Measurements from ENCODE around the gene SIN3B. TPM values are rescaled to one million over a fixed set of nuclear protein-coding genes. Genes with fewer than 3 reads are reported as not detected.

Gene SIN3B
- total and polyA plus RNA-seq, 9 of the 15 experiments (the other 6 are each of a cell fraction or from before 2014, with no cell fraction given), result 0.51 to 34.2 (median 14.3) TPM

DNA sequence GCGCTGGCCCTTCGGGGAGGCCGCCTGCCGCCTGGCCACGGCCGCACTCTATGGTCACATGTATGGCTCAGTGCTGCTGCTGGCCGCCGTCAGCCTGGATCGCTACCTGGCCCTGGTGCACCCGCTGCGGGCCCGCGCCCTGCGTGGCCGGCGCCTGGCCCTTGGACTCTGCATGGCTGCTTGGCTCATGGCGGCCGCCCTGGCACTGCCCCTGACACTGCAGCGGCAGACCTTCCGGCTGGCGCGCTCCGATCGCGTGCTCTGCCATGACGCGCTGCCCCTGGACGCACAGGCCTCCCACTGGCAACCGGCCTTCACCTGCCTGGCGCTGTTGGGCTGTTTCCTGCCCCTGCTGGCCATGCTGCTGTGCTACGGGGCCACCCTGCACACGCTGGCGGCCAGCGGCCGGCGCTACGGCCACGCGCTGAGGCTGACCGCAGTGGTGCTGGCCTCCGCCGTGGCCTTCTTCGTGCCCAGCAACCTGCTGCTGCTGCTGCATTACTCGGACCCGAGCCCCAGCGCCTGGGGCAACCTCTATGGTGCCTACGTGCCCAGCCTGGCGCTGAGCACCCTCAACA, 60.8 kb downstream of the SIN3B start (continued):
- TF ChIP-seq, protein P1, sequence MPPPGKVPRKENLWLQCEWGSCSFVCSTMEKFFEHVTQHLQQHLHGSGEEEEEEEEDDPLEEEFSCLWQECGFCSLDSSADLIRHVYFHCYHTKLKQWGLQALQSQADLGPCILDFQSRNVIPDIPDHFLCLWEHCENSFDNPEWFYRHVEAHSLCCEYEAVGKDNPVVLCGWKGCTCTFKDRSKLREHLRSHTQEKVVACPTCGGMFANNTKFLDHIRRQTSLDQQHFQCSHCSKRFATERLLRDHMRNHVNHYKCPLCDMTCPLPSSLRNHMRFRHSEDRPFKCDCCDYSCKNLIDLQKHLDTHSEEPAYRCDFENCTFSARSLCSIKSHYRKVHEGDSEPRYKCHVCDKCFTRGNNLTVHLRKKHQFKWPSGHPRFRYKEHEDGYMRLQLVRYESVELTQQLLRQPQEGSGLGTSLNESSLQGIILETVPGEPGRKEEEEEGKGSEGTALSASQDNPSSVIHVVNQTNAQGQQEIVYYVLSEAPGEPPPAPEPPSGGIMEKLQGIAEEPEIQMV (tag; conservative IDR thresholded peaks at IDR 0.05; ENCODE audit: low read depth), result no peak
- TF ChIP-seq, protein P2, sequence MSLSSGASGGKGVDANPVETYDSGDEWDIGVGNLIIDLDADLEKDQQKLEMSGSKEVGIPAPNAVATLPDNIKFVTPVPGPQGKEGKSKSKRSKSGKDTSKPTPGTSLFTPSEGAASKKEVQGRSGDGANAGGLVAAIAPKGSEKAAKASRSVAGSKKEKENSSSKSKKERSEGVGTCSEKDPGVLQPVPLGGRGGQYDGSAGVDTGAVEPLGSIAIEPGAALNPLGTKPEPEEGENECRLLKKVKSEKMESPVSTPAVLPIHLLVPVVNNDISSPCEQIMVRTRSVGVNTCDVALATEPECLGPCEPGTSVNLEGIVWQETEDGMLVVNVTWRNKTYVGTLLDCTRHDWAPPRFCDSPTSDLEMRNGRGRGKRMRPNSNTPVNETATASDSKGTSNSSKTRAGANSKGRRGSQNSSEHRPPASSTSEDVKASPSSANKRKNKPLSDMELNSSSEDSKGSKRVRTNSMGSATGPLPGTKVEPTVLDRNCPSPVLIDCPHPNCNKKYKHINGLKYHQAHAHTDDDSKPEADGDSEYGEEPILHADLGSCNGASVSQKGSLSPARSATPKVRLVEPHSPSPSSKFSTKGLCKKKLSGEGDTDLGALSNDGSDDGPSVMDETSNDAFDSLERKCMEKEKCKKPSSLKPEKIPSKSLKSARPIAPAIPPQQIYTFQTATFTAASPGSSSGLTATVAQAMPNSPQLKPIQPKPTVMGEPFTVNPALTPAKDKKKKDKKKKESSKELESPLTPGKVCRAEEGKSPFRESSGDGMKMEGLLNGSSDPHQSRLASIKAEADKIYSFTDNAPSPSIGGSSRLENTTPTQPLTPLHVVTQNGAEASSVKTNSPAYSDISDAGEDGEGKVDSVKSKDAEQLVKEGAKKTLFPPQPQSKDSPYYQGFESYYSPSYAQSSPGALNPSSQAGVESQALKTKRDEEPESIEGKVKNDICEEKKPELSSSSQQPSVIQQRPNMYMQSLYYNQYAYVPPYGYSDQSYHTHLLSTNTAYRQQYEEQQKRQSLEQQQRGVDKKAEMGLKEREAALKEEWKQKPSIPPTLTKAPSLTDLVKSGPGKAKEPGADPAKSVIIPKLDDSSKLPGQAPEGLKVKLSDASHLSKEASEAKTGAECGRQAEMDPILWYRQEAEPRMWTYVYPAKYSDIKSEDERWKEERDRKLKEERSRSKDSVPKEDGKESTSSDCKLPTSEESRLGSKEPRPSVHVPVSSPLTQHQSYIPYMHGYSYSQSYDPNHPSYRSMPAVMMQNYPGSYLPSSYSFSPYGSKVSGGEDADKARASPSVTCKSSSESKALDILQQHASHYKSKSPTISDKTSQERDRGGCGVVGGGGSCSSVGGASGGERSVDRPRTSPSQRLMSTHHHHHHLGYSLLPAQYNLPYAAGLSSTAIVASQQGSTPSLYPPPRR (CRISPR knock-in tag; IDR thresholded peaks at IDR 0.05; ENCODE audit: borderline replicate concordance), result no peak; the same call in 1 of the 2 replicates
- TF ChIP-seq, protein P3, sequence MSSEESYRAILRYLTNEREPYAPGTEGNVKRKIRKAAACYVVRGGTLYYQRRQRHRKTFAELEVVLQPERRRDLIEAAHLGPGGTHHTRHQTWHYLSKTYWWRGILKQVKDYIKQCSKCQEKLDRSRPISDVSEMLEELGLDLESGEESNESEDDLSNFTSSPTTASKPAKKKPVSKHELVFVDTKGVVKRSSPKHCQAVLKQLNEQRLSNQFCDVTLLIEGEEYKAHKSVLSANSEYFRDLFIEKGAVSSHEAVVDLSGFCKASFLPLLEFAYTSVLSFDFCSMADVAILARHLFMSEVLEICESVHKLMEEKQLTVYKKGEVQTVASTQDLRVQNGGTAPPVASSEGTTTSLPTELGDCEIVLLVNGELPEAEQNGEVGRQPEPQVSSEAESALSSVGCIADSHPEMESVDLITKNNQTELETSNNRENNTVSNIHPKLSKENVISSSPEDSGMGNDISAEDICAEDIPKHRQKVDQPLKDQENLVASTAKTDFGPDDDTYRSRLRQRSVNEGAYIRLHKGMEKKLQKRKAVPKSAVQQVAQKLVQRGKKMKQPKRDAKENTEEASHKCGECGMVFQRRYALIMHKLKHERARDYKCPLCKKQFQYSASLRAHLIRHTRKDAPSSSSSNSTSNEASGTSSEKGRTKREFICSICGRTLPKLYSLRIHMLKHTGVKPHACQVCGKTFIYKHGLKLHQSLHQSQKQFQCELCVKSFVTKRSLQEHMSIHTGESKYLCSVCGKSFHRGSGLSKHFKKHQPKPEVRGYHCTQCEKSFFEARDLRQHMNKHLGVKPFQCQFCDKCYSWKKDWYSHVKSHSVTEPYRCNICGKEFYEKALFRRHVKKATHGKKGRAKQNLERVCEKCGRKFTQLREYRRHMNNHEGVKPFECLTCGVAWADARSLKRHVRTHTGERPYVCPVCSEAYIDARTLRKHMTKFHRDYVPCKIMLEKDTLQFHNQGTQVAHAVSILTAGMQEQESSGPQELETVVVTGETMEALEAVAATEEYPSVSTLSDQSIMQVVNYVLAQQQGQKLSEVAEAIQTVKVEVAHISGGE (CRISPR knock-in tag; IDR thresholded peaks at IDR 0.05), result no peak
- peak; percentile 9; the same call in 1 of the 2 replicates for TF ChIP-seq JUN (IDR thresholded peaks at IDR 0.05; ENCODE audit: borderline replicate concordance, low read depth, low read length)
- 0 out of 2 replicates have a peak, but pooled peaks have one; percentile 70 for TF ChIP-seq JUN (CRISPR knock-in tag; IDR thresholded peaks at IDR 0.05; ENCODE audit: borderline replicate concordance)
- TF ChIP-seq SRSF1 (IDR thresholded peaks at IDR 0.05; ENCODE audit: low read depth, low read length), result no peak
- no peak for TF ChIP-seq ESRRB (CRISPR knock-in tag; IDR thresholded peaks at IDR 0.05; ENCODE audit: borderline replicate concordance)
- peak; percentile 43; the same call in 1 of the 2 replicates for TF ChIP-seq PHF8 (IDR thresholded peaks at IDR 0.05; ENCODE audit: borderline replicate concordance, low read length)
- no peak for TF ChIP-seq PURB (CRISPR knock-in tag; IDR thresholded peaks at IDR 0.05; ENCODE audit: low read depth)
- no peak for TF ChIP-seq CHCHD3 (CRISPR knock-in tag; IDR thresholded peaks at IDR 0.05)
- TF ChIP-seq, protein P4, sequence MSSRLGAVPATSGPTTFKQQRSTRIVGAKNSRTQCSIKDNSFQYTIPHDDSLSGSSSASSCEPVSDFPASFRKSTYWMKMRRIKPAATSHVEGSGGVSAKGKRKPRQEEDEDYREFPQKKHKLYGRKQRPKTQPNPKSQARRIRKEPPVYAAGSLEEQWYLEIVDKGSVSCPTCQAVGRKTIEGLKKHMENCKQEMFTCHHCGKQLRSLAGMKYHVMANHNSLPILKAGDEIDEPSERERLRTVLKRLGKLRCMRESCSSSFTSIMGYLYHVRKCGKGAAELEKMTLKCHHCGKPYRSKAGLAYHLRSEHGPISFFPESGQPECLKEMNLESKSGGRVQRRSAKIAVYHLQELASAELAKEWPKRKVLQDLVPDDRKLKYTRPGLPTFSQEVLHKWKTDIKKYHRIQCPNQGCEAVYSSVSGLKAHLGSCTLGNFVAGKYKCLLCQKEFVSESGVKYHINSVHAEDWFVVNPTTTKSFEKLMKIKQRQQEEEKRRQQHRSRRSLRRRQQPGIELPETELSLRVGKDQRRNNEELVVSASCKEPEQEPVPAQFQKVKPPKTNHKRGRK (tag; IDR thresholded peaks at IDR 0.05), result no peak
- peak; percentile 97 for TF ChIP-seq CHD1 (IDR thresholded peaks at IDR 0.05; ENCODE audit: low read length)
- no peak for TF ChIP-seq SLC30A9 (CRISPR knock-in tag; IDR thresholded peaks at IDR 0.05)
- no peak for TF ChIP-seq RAD51 (IDR thresholded peaks at IDR 0.05; ENCODE audit: borderline replicate concordance, low read depth)
